Fibroblast of lung (primary cell): ENCODE measurements around the gene IDH2. TPM values are rescaled to one million over a fixed set of nuclear protein-coding genes. Genes with fewer than 3 reads are reported as not detected.

Experiments
- DNase-seq, 2 donors: peaks; one replicate each; pipeline versions ENCODE4 v3.0.0 to v3.0.0-alpha.2; 2010; ENCODE audit warnings: low read depth in 2 of 2
- H2AFZ ChIP-seq: 2 replicates; pipeline ENCODE4 v1.5.1; 2012; ENCODE audit warnings: low read length, control low read depth, inconsistent platforms
- H3K27ac ChIP-seq: 2 replicates; pipeline ENCODE4 v1.5.1; 2011; ENCODE audit warnings: low read length, control low read depth; ENCODE audit not compliant: insufficient read depth
- H3K27me3 ChIP-seq: 2 replicates; pipeline ENCODE4 v1.5.1; 2011; ENCODE audit warnings: mild to moderate bottlenecking, low read length; ENCODE audit not compliant: control insufficient read depth, insufficient read depth
- H3K36me3 ChIP-seq: 2 replicates; pipeline ENCODE4 v1.5.1; 2011; ENCODE audit warnings: low read length; ENCODE audit not compliant: control insufficient read depth, insufficient read depth
- H3K4me1 ChIP-seq: 2 replicates; pipeline ENCODE4 v1.5.1; 2011; ENCODE audit warnings: low read length; ENCODE audit not compliant: control insufficient read depth, insufficient read depth; ENCODE audit errors: extremely low read depth
- H3K4me2 ChIP-seq: 2 replicates; pipeline ENCODE4 v1.5.1; 2011; ENCODE audit warnings: low read length, control low read depth; ENCODE audit not compliant: insufficient read depth; ENCODE audit errors: extremely low read depth
- H3K4me3 ChIP-seq, 4 experiments: fragments of 200-600 bp in 1 of 4; sonication (generic) in 1 of 4; replicated peaks in 1 of 4; 2 replicates each; pipeline ENCODE4 v1.5.1; 2011 to 2016; ENCODE audit warnings: low read length in 4 of 4, low read depth in 3 of 4, mild to moderate bottlenecking in 3 of 4, control low read depth in 2 of 4, inconsistent platforms in 1 of 4, mixed read lengths in 1 of 4; ENCODE audit not compliant: insufficient read depth in 1 of 4; ENCODE audit errors: control extremely low read depth in 1 of 4
- H3K79me2 ChIP-seq: 2 replicates; pipeline ENCODE4 v1.5.1; 2012; ENCODE audit warnings: mild to moderate bottlenecking, low read length, inconsistent platforms; ENCODE audit not compliant: control insufficient read depth, insufficient read depth
- H3K9ac ChIP-seq: 2 replicates; pipeline ENCODE4 v1.5.1; 2011; ENCODE audit warnings: mild to moderate bottlenecking, low read length, control low read depth; ENCODE audit not compliant: insufficient read depth
- H3K9me3 ChIP-seq: 2 replicates; pipeline ENCODE4 v1.5.1; 2012; ENCODE audit warnings: low read depth, low read length; ENCODE audit not compliant: control insufficient read depth, insufficient read depth
- H4K20me1 ChIP-seq: 2 replicates; pipeline ENCODE4 v1.5.1; 2011; ENCODE audit warnings: low read length; ENCODE audit not compliant: control insufficient read depth, insufficient read depth; ENCODE audit errors: extremely low read depth
- CTCF ChIP-seq, 2 donors: IDR thresholded peaks in 1 of 2; conservative IDR thresholded peaks in 1 of 2; 1 replicate in 1 of 2; 2 replicates in 1 of 2; pipeline ENCODE4 v1.5.1; 2011 to 2012; ENCODE audit warnings: low read length in 2 of 2, control low read depth in 1 of 2, inconsistent platforms in 1 of 2, low read depth in 1 of 2, mild to moderate bottlenecking in 1 of 2
- EZH2 ChIP-seq: IDR thresholded peaks from 2 replicates; pipeline ENCODE4 v1.5.1; 2012; ENCODE audit warnings: low read length, control low read depth, mild to moderate bottlenecking; ENCODE audit errors: missing control alignments
- polyA plus RNA-seq, 2 donors: library from polyadenylated mRNA; depleted of rRNA in 1 of 2; stranded (reverse) in 1 of 2; unstranded in 1 of 2; fragments of >200 nt; gene quantifications; 2 replicates each; pipeline ENCODE4 v1.2.1, GENCODE V29; 2011 to 2012; ENCODE audit warnings: missing spikeins in 1 of 2
- total RNA-seq: library from RNA; depleted of rRNA; stranded (reverse); fragments of >200 nt; gene quantifications from 2 replicates; pipeline ENCODE4 v1.2.1, GENCODE V29; 2014

The IDH2 gene
- total and polyA plus RNA-seq, 2 donors (not counting 1 experiment from before 2014, with no cell fraction given): 47.9 to 66.0 TPM

DNA sequence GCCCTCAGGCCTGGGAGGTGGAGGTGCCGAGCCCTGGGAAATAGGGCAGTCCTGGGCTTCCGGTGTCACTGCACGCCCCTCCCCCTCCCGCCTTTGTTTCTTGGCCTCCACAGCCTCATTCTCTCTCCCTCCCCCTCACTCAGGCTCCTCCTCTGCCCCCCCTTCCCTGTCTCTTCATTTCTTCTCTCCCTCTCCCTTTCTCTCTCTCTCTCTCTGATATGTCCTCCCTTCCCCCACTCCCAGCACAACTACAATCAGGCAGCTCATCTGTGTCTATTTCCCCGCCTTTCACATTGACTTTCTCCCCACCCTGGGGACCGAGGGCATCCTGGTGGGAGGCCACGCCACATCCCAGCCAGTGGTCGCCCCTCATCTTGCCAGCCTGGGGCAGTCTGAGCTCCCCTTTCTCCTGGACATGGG is 40.2 kb downstream of the IDH2 start:
- Histone ChIP-seq H3K27me3 (no peaks in the 10 kb centered on the region), H3K79me2 (no peaks in the 10 kb centered on the region), H3K9me3 (no peaks in the 10 kb centered on the region), H3K4me1 (no peaks in the 10 kb centered on the region), H4K20me1 (no peaks in the 10 kb centered on the region), H3K4me2 (no peak overlapping the region), H3K36me3 (no peaks in the 10 kb centered on the region), H3K4me3 (no peak overlapping the region), H2AFZ (no peak overlapping the region), H3K27ac (no peak overlapping the region), H3K9ac (no peak overlapping the region)
- DNase-seq: peak; percentile 10 to 13
- TF ChIP-seq EZH2 (no peak), CTCF (conservative IDR thresholded peaks at IDR 0.05 in 1 of 2, IDR thresholded peaks at IDR 0.05 in 1 of 2; ENCODE audit: low read depth in 1 of 2, low read length in 2 of 2) (no peak)

- TF ChIP-seq CTCF (conservative IDR thresholded peaks at IDR 0.05 in 1 of 2, IDR thresholded peaks at IDR 0.05 in 1 of 2; ENCODE audit: low read depth in 1 of 2, low read length in 2 of 2): no peak
- TF ChIP-seq EZH2: no peak
These were observed 41.5 kb downstream of the IDH2 start for GRCh38 chr15:90060797-90061196.

DNA sequence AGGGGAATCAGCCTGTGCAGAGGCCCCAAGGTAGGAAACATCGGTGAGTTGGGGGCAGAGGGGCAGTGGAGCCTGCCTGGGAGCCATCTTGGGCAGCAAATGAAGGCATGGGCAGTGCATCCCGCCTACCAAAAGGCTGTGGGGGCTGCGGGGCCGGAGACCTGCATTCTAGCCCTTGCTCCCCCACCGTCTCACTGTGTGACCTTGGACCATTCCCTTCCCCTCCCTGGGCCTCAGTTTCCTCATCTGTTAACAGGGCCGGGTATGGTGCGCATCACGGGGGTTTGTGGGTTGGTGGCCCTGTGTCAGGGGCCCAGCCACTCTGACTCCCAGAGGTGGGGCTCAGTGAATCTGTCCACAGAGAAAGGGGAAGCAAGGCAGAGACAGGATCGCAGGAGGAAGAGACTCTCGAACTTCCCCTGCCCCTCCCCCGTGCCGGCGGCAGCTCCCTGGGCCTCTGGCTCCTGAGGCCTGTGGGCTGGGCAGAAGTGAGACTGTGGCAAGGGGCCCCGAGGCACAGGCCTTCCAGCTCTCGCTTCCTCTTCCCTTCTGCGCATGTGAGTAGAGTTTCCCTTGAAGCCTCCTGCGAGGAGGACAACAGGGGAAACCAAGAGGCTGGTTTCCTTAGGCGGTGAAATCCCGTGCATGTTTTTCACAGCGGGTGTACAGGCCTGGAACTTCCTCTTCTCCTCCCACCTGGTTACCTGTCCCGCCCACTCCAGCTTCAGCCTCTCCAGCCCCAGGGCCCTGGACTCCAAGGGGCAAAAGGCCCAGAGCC is 42.9 kb downstream of the IDH2 start:
- Histone ChIP-seq H3K27me3 (no peaks in the 10 kb centered on the region), H3K4me2 (no peak overlapping the region), H3K9ac (no peak overlapping the region), H3K79me2 (no peaks in the 10 kb centered on the region), H3K4me1 (no peaks in the 10 kb centered on the region), H2AFZ (no peak overlapping the region), H3K36me3 (no peaks in the 10 kb centered on the region), H3K27ac (no peak overlapping the region), H3K4me3 (no peak overlapping the region), H4K20me1 (no peaks in the 10 kb centered on the region), H3K9me3 (no peaks in the 10 kb centered on the region)
- TF ChIP-seq CTCF (conservative IDR thresholded peaks at IDR 0.05 in 1 of 2, IDR thresholded peaks at IDR 0.05 in 1 of 2; ENCODE audit: low read depth in 1 of 2, low read length in 2 of 2) (no peak), EZH2 (no peak)
- no peak for DNase-seq

More at GRCh38 chr15:90060797-90061196, 41.5 kb downstream of the IDH2 start:
- Histone ChIP-seq H3K36me3 (no peaks in the 10 kb centered on the region), H3K4me1 (no peaks in the 10 kb centered on the region), H3K4me3 (no peak overlapping the region), H4K20me1 (no peaks in the 10 kb centered on the region), H3K9me3 (no peaks in the 10 kb centered on the region), H3K79me2 (no peaks in the 10 kb centered on the region), H3K4me2 (no peak overlapping the region), H2AFZ (no peak overlapping the region), H3K27me3 (no peaks in the 10 kb centered on the region), H3K27ac (no peak overlapping the region), H3K9ac (no peak overlapping the region)
- DNase-seq: no peak
